Large intestine (tissue), 3 donors: ENCODE data around the gene NUDT12. TPM values are rescaled to one million over a fixed set of nuclear protein-coding genes. Genes with fewer than 3 reads are reported as not detected.

Experiments used
- DNase-seq, 2 donors: peaks; one replicate each; pipeline versions ENCODE4 v3.0.0 to v3.0.0-alpha.2; 2013
- H3K27ac ChIP-seq: one replicate; pipeline ENCODE4 v1.5.1; 2013; ENCODE audit warnings: low read length
- H3K27me3 ChIP-seq: 2 replicates; pipeline ENCODE4 v1.6.1; 2013; ENCODE audit warnings: low read length; ENCODE audit not compliant: control insufficient read depth, insufficient read depth
- H3K36me3 ChIP-seq: 2 replicates; pipeline ENCODE4 v1.6.1; 2013; ENCODE audit warnings: low read length; ENCODE audit not compliant: control insufficient read depth, insufficient read depth
- H3K4me1 ChIP-seq: one replicate; pipeline ENCODE4 v1.6.1; 2013; ENCODE audit warnings: low read length; ENCODE audit not compliant: control insufficient read depth, insufficient read depth
- H3K4me3 ChIP-seq: one replicate; pipeline ENCODE4 v1.5.1; 2013; ENCODE audit warnings: low read length
- H3K9me3 ChIP-seq: one replicate; pipeline ENCODE4 v1.6.1; 2013; ENCODE audit warnings: mild to moderate bottlenecking, low read depth, low read length, moderate library complexity; ENCODE audit not compliant: control insufficient read depth
- WGBS: methylation state at CpG from one replicate; pipeline ENCODE4 v1.1.5; 2013; ENCODE audit warnings: low lambda C conversion rate; ENCODE audit not compliant: insufficient coverage; 5-methylcytosine and 5-hydroxymethylcytosine counted together
- polyA plus RNA-seq: library from polyadenylated mRNA; unstranded; fragments of 120-200 nt; gene quantifications from one replicate; pipeline ENCODE4 v1.2.1, GENCODE V29; 2013

The NUDT12 gene
- polyA plus RNA-seq, 1 donor, result 26.0 TPM

DNA sequence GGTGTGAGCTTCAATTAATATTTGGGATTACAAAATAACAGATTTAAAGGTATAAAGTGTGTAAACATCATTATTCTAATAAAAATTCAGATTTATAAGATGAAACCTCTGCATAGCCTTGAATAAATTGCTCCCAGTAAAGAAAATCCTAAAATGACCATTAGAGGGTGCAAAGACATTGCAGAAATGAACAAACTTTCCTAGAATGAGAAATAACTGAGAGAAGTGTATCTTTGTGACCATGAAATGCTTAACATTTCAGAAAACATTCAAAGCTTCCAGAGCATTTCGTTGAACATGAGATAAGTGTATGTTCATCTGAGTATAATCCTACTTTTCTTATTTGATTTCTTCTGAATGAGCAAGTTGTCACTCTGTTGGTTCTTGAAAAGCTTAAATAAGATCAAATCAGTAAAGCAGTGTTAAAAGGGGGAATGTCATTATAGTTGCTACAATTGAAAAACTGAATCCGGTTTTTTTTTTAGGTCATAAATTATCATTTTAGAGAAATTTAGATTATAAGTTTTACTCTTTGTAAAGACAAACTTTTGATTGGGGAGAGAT is 24.7 kb upstream of the NUDT12 start:
- no peaks in the 10 kb centered on the region for H3K27me3 ChIP-seq
- H3K4me1 ChIP-seq, result no peaks in the 10 kb centered on the region
- no peaks in the 10 kb centered on the region for H3K36me3 ChIP-seq
- no peak for DNase-seq
- H3K9me3 ChIP-seq, result no peaks in the 10 kb centered on the region
- no peak overlapping the region for H3K27ac ChIP-seq
- H3K4me3 ChIP-seq, result no peak overlapping the region
- 28% methylated on average over 2 of the region's 2 CpGs for WGBS

DNA sequence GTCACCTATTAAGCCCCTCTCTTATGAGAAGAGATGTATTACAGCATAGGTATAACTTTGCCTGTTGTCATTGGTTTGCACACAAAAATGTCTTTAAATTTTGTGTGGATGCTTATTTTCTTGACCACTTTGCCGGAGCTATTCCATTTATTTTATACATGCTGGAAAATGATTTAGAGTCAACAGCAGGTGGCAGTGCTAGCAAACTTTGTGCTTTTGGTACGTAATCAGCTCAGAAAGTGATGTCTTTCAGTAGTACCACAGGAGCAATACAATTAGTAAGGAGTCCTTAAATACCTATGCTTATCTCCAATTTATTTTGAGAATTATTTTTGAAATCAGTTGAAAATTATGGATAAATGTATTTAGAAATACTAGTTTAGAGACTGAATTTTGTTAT is 19.8 kb upstream of the NUDT12 start:
- 33% methylated on average over 1 of the region's 2 CpGs for WGBS
- no peak overlapping the region for H3K27ac ChIP-seq
- H3K4me1 ChIP-seq, result no peaks in the 10 kb centered on the region
- no peaks in the 10 kb centered on the region for H3K9me3 ChIP-seq
- H3K4me3 ChIP-seq, result no peak overlapping the region
- H3K36me3 ChIP-seq, result no peaks in the 10 kb centered on the region
- no peaks in the 10 kb centered on the region for H3K27me3 ChIP-seq
- peak; percentile 29 to 33 for DNase-seq

DNA sequence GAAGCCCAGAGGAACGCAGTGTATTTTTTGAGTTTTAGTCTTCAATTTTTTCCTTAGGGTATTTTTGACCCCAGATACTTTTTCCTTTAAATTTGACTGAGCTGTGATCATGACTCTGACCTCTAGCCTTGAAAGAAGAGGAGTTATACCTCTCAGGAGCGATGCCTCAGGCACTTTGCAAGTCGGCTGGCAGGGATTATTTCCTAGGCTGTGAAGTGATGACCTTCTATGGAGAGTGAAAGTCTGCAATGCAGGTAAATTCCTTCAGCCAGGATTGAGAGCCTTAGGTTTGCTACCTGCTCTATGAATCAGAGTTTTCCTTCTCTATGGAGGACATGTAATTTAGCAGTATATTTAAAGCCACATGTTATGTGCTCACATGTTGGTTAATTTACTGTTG is 10.8 kb upstream of the NUDT12 start:
- no peak overlapping the region for H3K4me3 ChIP-seq

DNA sequence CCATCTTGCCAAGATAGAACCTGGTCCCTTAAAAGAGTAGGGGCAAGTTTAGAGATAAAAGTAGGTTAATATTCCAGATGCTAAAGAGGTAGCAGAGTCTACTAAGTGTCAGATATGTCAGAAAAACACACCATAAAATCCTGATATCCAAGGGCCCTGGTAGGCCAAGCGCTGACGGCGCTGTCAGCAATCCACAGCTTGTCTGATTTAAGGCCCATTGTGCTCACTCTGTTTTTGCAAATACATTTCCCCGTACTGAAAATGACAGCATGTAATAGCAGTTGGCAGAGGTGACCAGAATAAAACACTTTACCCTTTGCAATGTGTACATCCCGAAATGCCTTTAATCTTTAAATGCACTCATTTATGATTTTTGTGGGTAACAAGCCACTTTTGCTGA is 9.9 kb upstream of the NUDT12 start:
- Histone ChIP-seq H3K4me3 (no peak overlapping the region), H3K27ac (no peak overlapping the region), H3K4me1 (peaks cover 5% of the 10 kb centered on the region), H3K27me3 (no peaks in the 10 kb centered on the region), H3K36me3 (no peaks in the 10 kb centered on the region), H3K9me3 (no peaks in the 10 kb centered on the region)
- WGBS, result 100% methylated on average over 1 of the region's 5 CpGs
- DNase-seq, result no peak

More for the DNA sequence above, 10.8 kb upstream of the NUDT12 start:
- no peaks in the 10 kb centered on the region for H3K27me3 ChIP-seq
- H3K36me3 ChIP-seq, result no peaks in the 10 kb centered on the region
- H3K27ac ChIP-seq, result no peak overlapping the region
- no peak for DNase-seq
- no peaks in the 10 kb centered on the region for H3K9me3 ChIP-seq
- 60% methylated on average over 1 of the region's 3 CpGs for WGBS
- peaks cover 5% of the 10 kb centered on the region for H3K4me1 ChIP-seq

DNA sequence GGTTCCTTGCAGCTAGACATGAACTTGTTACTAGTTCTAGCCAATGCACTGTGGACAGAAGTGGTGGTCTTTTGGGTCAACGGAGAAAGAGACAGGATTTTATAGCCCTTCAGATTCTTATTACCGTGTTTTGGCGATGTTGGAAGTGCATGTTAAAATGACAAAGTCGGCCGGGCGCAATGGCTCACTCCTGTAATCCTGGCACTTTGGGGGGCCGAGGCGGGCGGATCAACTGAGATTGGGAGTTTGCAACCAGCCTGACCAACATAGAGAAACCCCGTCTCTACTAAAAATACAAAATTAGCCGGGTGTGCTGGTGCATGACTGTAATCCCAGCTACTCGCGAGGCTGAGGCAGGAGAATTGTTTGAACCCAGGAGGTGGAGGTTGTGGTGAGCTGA is 9.1 kb upstream of the NUDT12 start:
- H3K9me3 ChIP-seq, result no peaks in the 10 kb centered on the region
- H3K27ac ChIP-seq, result no peak overlapping the region
- DNase-seq, result no peak
- H3K4me1 ChIP-seq, result peaks cover 5% of the 10 kb centered on the region
- H3K27me3 ChIP-seq, result no peaks in the 10 kb centered on the region
- H3K4me3 ChIP-seq, result no peak overlapping the region
- no peaks in the 10 kb centered on the region for H3K36me3 ChIP-seq
- 100% methylated on average over 4 of the region's 13 CpGs for WGBS

DNA sequence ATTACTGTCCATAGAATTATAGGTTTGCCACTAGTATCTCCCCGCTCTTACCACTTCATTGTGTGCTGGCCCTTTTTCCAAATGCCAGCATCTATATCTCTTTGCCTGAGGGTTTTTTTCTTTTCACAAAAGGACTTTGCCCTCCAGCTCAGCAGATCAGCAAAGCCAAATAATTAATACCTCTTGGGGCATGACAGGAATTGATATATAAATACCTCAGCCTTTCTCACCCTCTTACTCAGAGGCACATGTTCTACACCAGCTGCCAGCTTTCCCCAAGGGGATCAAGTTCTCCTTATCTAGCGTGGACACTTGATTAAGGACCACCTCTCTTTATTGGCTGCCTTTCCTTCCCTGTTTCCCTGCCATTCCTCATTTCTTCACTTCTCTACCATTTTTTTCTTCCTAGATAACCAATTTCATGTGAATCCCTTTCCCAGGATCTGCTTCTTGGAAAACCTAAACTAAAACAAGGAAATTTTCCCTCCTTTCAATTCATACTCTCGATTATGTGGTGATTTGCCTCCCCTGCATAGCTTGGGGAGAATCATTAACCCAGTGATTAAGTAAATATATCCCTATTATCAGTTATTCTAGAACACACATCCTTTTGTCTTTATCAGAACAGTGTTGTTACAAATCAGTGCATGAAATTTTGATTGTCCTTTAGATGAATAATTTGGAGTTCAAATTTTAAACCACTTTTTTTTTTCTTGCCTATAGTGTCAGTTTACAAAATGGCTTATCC is 6.9 kb upstream of the NUDT12 start:
- Histone ChIP-seq H3K27ac (peak overlapping the region; percentile 81), H3K9me3 (no peaks in the 10 kb centered on the region), H3K36me3 (no peaks in the 10 kb centered on the region), H3K4me1 (peaks cover 22% of the 10 kb centered on the region), H3K27me3 (no peaks in the 10 kb centered on the region), H3K4me3 (no peak overlapping the region)
- peak; percentile 88 to 89 for DNase-seq
- 20% methylated on average over 2 of the region's 3 CpGs for WGBS

DNA sequence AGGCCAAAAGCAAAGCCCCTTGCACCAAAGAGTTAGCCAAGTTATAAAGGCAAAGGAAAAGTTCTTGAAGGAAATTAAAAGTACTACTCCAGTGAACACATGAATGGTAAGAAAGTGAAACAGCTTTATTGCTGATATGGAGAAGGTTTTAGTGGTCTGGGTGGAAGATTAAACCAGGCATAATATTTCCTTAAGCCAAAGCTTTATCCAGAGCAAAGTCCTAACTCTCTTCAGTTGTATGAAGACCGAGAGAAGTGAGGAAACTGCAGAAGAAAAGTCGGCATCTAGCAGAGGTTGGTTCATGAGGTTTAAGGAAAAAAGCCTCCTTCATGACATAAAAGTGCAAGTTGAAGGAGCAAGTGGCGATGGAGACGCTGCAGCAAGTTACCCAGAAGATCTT is 3.1 kb upstream of the NUDT12 start:
- WGBS, result 18% methylated on average over 2 of the region's 4 CpGs
- H3K36me3 ChIP-seq, result no peaks in the 10 kb centered on the region
- no peaks in the 10 kb centered on the region for H3K27me3 ChIP-seq
- peaks cover 22% of the 10 kb centered on the region for H3K4me1 ChIP-seq
- peak overlapping the region; percentile 73 for H3K27ac ChIP-seq
- H3K9me3 ChIP-seq, result no peaks in the 10 kb centered on the region
- peak; percentile 62 to 85 for DNase-seq
- no peak overlapping the region for H3K4me3 ChIP-seq

DNA sequence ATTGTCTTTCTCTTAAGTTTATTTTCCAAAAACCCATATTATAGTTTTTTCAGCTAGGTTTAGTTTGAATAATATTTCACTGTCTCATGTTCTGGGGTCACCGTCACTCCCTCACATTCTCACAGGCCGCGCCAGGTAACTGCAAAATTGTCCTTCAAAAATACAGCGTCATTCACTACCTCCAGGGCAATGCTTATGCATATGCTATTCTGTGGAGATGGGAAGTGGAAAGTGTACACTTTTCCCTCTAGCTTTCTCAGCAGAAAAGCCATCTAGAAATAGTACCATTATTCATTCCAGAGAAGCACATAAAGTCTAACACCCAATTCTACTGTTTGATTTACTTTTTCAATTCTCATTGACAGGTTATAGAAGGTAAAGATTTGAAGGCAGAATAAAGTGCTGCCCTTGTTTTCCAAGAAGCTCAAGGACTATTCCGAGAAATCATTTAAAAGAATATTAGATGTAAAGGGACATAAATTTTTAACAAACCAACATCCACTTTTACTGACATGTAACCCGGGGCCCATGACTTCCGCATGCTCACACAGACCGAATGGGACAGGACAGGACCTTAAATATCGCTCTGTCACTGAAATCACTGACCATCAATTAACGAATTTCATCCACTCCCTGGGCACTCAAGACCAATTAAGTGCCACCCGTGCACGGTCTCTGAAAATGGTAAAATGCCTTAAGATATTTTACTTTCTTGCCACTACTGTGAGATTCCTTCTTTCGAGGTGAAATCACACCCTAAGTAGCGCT is 720 bp downstream of the NUDT12 start:
- 0% methylated on average over 2 of the region's 14 CpGs for WGBS
- peak in 1 of 2 donors; percentile 49 for DNase-seq
- Histone ChIP-seq H3K9me3 (no peaks in the 10 kb centered on the region), H3K36me3 (peaks cover 9% of the 10 kb centered on the region), H3K4me1 (peaks cover 17% of the 10 kb centered on the region), H3K27ac (peak overlapping the region; percentile 89), H3K4me3 (peak overlapping the region; percentile 85), H3K27me3 (no peaks in the 10 kb centered on the region)

DNA sequence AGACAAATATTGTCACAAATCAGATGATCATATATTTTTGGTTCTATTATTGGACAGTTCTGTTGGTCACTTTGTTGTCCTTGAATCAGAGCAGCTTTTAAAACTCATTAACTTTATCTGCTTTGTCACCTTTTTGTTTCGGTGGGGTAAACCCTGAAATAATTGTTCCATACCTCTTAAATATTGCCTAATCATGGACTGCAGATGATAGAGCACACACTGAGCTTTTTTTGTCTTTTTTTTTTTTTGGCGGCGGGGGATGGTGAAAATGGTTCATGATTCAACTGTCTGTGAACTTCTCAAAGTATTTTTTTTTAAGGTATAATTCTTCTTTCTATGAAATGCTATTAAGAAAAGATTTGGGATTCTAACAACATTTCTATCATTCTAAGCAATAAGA is 1.8 kb downstream of the NUDT12 start:
- Histone ChIP-seq H3K4me1 (peaks cover 7% of the 10 kb centered on the region), H3K36me3 (peaks cover 9% of the 10 kb centered on the region), H3K4me3 (no peak overlapping the region), H3K9me3 (no peaks in the 10 kb centered on the region), H3K27me3 (no peaks in the 10 kb centered on the region), H3K27ac (no peak overlapping the region)
- 100% methylated on average over 3 of the region's 3 CpGs for WGBS
- no peak for DNase-seq

DNA sequence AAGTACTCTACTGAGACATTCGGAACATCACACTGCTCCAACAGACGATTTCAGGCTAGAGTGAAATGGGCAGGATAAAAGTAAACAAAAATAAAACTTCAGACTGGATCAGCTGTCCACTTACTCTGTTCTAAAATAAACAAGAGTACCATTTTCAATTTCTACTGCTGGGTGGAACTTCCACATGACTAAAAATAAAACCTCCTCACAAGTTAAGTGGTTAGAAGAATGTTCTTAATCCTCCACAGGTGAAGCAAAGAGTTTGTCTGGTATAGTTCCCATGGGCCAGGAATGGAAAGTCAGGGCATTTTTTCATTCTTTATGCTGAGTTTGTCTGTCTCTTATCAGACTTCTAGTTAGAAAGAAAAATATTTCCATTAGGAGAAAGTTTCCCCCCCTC is 15.7 kb downstream of the NUDT12 start:
- DNase-seq, result no peak
- Histone ChIP-seq H3K4me1 (no peaks in the 10 kb centered on the region), H3K27me3 (no peaks in the 10 kb centered on the region), H3K9me3 (no peaks in the 10 kb centered on the region), H3K36me3 (peaks cover 9% of the 10 kb centered on the region), H3K4me3 (no peak overlapping the region), H3K27ac (no peak overlapping the region)
- no CpG with 5 or more reads among the region's 2 CpGs for WGBS
